BLaER1 treated with 17β-estradiol and CSF1 and Interleukin-3, amounts not matched to agents 10 nM and 100 nM (cell line): ENCODE measurements around the gene NXPH1.
A peak's percentile ranks its signal among the peaks of the same experiment; 100 is the strongest.

Experiments used
- H3K27ac ChIP-seq, 11 experiments: shearing (Covaris generic); formaldehyde crosslinking; 2 replicates each; pipeline ENCODE4 v1.8.1; 2022
- H3K27me3 ChIP-seq, 11 experiments: shearing (Covaris generic); formaldehyde crosslinking; 2 replicates each; pipeline ENCODE4 v1.8.1; 2022
- H3K36me3 ChIP-seq, 11 experiments: shearing (Covaris generic); formaldehyde crosslinking; 2 replicates each; pipeline ENCODE4 v1.8.1; 2022
- H3K4me1 ChIP-seq, 10 experiments: shearing (Covaris generic); formaldehyde crosslinking; 2 replicates each; pipeline ENCODE4 v1.8.1; 2022
- H3K4me2 ChIP-seq, 11 experiments: shearing (Covaris generic); formaldehyde crosslinking; 2 replicates each; pipeline ENCODE4 v1.8.1; 2022
- H3K4me3 ChIP-seq, 10 experiments: shearing (Covaris generic); formaldehyde crosslinking; 2 replicates each; pipeline ENCODE4 v1.8.1; 2022
- H3K9ac ChIP-seq, 11 experiments: shearing (Covaris generic); formaldehyde crosslinking; 2 replicates each; pipeline ENCODE4 v1.8.1; 2022
- H3K9me3 ChIP-seq, 11 experiments: shearing (Covaris generic); formaldehyde crosslinking; replicated peaks in 1 of 11; 2 replicates each; pipeline ENCODE4 v1.8.1; 2022
- H4K20me1 ChIP-seq, 11 experiments: shearing (Covaris generic); formaldehyde crosslinking; 2 replicates each; pipeline ENCODE4 v1.8.1; 2022
- Cebpa-rat ChIP-seq, 11 experiments: shearing (Covaris generic); IDR thresholded peaks; 2 replicates each; pipeline ENCODE4 v1.8.1; 2022

The NXPH1 gene

DNA sequence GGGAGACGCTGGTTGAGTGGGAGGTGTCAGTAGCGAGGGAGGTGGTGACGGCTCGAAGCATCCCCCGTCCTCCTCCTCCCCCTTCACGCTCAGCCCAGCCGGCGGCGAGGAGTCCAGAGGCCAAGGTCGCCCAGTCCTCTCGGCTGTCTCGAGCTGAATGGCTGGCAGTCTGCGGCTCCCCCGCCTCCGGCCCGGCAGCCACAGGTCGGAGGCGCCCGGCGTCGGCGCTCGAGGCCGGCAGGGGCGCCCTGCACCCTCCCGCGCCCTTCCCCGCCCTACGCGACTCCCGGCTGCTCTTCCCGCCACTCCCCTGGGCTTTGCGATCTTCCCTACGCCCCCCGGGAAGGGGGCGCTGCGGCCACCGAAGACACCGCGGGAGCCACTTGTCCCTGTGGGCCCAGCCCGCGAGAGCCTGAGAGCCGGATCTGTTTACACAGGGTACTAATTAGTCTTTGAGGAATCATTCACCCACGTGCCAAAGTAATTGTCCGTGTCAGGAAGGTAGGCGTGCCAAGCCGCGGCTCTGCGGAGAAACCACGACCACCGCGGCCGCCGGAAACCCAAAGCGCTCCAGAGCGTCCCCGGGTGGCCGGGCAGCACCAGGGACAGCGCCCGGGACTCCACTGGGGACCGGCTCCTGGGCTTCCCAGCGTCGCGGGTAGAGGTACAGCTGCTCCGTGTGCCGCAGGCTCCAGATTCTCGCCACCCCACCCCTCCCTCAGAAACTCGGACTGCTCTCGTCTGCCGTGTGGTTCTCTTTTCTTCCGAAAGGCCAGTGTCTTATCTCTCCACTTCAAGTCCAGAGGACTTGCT lies at the start of gene NXPH1:
Gene NXPH1 (plus strand): TSS at position 133 of the 813 bp plus-strand sequence.
- no peaks in the 10 kb centered on the region for H4K20me1 ChIP-seq
- H3K27ac ChIP-seq, result no peak within 1 kb of the TSS
- no peak for TF ChIP-seq Cebpa-rat (IDR thresholded peaks at IDR 0.05)
- peaks cover 0 to 4% (median 0%) of the 10 kb centered on the region in 11 experiments; a peak in 2 of 22 replicates for H3K27me3 ChIP-seq
- H3K4me2 ChIP-seq, result no peak within 1 kb of the TSS
- H3K9me3 ChIP-seq, result peaks cover 30 to 44% (median 43%) of the 10 kb centered on the region in 11 experiments
- H3K36me3 ChIP-seq, result no peaks in the 10 kb centered on the region
- H3K9ac ChIP-seq, result no peak within 1 kb of the TSS
- no peaks in the 10 kb centered on the region for H3K4me1 ChIP-seq
- H3K4me3 ChIP-seq, result no peak within 1 kb of the TSS; a peak in 1 of 20 replicates

DNA sequence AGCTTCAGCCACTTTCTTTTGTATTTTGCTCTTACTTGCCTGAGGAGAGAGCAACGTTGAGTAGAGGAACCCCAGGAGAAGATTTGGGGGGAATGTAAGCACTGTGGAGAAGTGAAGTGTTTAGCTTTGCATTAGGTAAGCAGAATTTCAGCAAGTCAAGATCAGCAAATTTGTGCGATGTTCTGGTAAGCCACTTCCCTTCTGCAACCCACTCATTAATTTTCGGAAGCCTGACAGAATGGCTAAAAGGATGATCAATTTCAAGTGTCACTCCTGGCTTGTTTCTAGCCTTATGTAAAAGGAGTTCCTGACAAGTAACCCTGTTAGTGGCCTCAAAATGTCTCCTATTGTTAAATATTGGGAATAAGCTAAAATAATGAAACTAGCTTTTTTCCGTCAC lies 48.5 kb upstream of the NXPH1 start:
- Histone ChIP-seq H3K9me3 (no peaks in the 10 kb centered on the region), H3K27ac (peak overlapping the region in 1 of 11 experiments; percentile 5; a peak in 1 of 22 replicates)
- TF ChIP-seq Cebpa-rat (IDR thresholded peaks at IDR 0.05), result no peak

DNA sequence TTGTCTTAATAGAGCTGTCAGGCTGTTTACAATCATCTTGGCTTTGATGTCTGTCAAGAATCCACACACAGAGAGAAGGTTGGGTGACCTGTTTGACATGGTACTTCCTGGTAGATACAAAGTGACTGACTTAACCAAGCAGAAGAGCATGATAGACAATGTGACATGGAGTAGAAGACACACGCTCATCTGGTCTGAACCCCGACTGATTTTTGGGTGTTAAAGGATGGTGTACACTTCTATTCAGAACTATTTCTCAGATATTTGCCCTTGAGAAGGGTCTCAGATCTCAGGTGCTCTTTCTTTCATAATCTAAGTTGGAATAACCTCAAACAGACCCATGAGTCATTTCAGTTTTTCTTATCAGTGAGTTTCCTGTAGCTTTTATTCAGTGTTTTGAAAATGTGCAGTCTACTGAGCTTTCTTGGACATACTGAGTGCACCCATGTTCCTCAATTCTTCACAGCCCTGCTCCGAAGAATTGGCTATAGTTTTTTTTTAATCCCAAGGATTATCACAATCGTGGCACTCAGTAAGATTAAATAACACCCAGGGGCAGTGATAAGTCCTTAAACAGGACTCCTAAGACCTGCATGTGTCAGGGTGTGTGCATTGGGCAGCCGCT lies 46.4 kb upstream of the NXPH1 start:
- H3K27ac ChIP-seq, result no peak overlapping the region

More for the DNA sequence above, 48.5 kb upstream of the NXPH1 start:
- Histone ChIP-seq H3K4me2 (peak overlapping the region in 3 of 11 experiments; percentile 42 to 81 (median 69); a peak in 6 of 22 replicates), H3K9ac (no peak overlapping the region), H3K27me3 (no peaks in the 10 kb centered on the region), H3K4me1 (peaks cover 0 to 29% (median 0%) of the 10 kb centered on the region in 10 experiments; a peak in 6 of 20 replicates), H3K36me3 (no peaks in the 10 kb centered on the region), H4K20me1 (no peaks in the 10 kb centered on the region), H3K4me3 (no peak overlapping the region)

DNA sequence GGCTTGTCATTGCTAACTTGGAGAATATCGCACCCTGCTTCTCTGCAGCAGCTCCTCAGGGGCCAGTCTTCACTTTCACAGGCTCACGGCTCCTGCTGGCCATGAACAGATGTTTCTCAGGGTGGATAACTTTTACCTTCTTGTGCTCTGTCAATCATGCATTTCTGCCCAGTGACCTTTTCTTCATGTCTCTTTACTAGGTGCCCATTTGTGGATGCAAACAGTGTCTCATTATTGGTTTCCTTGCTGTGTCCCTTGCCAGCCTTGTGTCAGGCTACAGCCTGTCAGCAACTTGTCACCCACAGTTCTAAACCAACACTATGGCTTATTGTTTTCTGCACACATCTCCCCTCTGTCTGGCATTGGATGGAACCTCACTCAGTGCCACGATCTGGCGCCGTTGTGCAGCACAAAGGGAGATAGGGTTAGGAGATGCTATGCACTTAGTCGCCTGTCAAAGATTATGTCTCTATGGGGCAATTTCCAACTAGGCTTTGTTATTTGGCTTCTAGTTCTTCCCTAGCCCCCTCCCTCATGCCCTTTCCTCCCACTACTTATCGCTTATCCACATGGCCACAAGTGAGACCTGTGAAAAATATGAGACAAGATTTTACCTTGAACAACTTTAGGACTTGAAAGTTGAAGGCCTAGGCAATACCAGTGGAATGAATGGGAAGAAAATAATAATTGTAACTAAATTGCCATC lies 45.7 kb upstream of the NXPH1 start:
- H3K36me3 ChIP-seq, result no peaks in the 10 kb centered on the region
- H3K4me3 ChIP-seq, result no peak overlapping the region
- peaks cover 0 to 29% (median 0%) of the 10 kb centered on the region in 10 experiments; a peak in 6 of 20 replicates for H3K4me1 ChIP-seq
- TF ChIP-seq Cebpa-rat (IDR thresholded peaks at IDR 0.05), result no peak
- no peak overlapping the region for H3K4me2 ChIP-seq
- no peaks in the 10 kb centered on the region for H4K20me1 ChIP-seq
- H3K27me3 ChIP-seq, result no peaks in the 10 kb centered on the region
- H3K9me3 ChIP-seq, result no peaks in the 10 kb centered on the region
- no peak overlapping the region for H3K27ac ChIP-seq
- H3K9ac ChIP-seq, result no peak overlapping the region

More for the DNA sequence above, 46.4 kb upstream of the NXPH1 start:
- Histone ChIP-seq H3K36me3 (no peaks in the 10 kb centered on the region), H3K4me1 (peaks cover 0 to 29% (median 0%) of the 10 kb centered on the region in 10 experiments; a peak in 6 of 20 replicates), H3K9me3 (no peaks in the 10 kb centered on the region), H3K27me3 (no peaks in the 10 kb centered on the region), H3K9ac (no peak overlapping the region), H4K20me1 (no peaks in the 10 kb centered on the region), H3K4me3 (no peak overlapping the region), H3K4me2 (no peak overlapping the region)
- no peak for TF ChIP-seq Cebpa-rat (IDR thresholded peaks at IDR 0.05)

DNA sequence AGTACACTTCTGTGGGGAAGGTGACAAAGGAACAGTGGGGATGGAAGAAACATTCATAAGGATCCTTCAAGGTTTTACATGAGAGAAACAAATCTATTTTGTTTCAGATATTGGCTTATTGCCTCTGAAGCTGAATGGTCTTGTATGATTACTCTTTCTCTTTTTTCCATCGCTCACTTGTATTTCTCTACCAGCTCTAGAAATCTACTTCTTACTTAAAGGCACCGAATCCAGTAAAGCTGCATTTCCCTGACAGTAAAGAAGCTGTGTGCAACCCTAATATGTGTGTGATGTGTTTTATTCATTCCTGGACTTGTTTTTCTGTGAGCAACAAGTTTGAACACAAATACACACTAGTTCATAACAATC lies 45.2 kb upstream of the NXPH1 start:
- Histone ChIP-seq H3K4me2 (no peak overlapping the region), H4K20me1 (no peaks in the 10 kb centered on the region), H3K27ac (no peak overlapping the region), H3K27me3 (no peaks in the 10 kb centered on the region), H3K4me3 (no peak overlapping the region), H3K36me3 (no peaks in the 10 kb centered on the region), H3K4me1 (peaks cover 0 to 29% (median 0%) of the 10 kb centered on the region in 10 experiments; a peak in 6 of 20 replicates), H3K9me3 (no peaks in the 10 kb centered on the region), H3K9ac (no peak overlapping the region)
- no peak for TF ChIP-seq Cebpa-rat (IDR thresholded peaks at IDR 0.05)

DNA sequence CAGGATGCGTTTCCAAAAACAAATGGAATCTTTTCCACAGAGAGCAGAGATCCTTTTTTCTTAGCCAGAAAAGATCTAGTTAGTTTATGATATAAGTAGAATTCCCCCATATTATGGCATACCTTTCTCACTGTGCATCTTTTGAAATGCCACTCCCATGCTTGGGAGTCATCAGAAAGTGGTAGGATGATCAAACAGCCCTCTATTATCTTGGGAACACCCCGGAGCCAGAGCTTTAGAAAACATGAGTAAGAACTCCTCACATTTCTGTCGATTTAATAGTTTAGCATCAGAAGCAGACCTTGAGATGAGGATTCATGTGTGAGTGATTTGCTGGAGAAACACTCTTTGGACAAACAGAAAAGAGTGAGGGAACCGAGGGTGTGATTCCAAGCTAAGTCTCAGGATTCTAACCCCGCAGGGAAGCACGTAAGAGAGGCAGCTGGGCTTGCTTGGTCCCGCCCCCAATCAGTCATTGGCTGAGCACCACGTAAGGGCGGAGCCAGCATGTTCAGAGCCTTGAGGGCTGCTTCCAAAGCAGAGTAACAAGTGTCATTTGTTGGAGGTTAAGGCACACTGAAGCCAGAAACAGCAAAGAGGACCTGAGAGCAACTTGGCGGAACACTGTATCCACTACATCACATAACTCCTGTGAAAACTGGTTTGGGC lies 43.7 kb upstream of the NXPH1 start:
- Histone ChIP-seq H3K27me3 (no peaks in the 10 kb centered on the region), H3K4me2 (no peak overlapping the region), H3K36me3 (no peaks in the 10 kb centered on the region)

DNA sequence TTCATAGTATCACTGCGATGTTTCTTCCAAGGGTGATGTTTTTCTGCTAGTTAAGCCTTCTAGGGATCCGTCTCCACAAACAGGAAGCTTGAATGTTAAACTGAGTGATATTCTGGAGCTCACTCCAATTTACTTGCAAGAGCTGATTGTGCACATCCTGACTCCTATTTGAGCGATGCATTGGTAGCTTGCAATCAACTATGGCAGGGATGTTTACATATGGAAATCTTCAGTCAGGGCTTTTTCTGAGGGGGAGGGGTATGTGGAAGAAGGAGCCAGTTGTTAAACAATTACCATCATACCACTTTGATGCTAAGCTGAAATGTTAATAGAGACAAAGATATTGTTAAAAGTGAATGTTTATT lies 43.2 kb upstream of the NXPH1 start:
- no peak overlapping the region for H3K9ac ChIP-seq
- no peaks in the 10 kb centered on the region for H3K9me3 ChIP-seq
- no peak for TF ChIP-seq Cebpa-rat (IDR thresholded peaks at IDR 0.05)
- H3K27me3 ChIP-seq, result no peaks in the 10 kb centered on the region
- no peaks in the 10 kb centered on the region for H4K20me1 ChIP-seq
- no peaks in the 10 kb centered on the region for H3K36me3 ChIP-seq
- no peak overlapping the region for H3K4me3 ChIP-seq
- H3K4me2 ChIP-seq, result no peak overlapping the region
- H3K27ac ChIP-seq, result no peak overlapping the region
- peaks cover 0 to 14% (median 0%) of the 10 kb centered on the region in 10 experiments; a peak in 6 of 20 replicates for H3K4me1 ChIP-seq

More for the DNA sequence above, 43.7 kb upstream of the NXPH1 start:
- H3K9ac ChIP-seq, result no peak overlapping the region
- no peaks in the 10 kb centered on the region for H3K9me3 ChIP-seq
- no peak overlapping the region for H3K4me3 ChIP-seq
- TF ChIP-seq Cebpa-rat (IDR thresholded peaks at IDR 0.05), result no peak
- H3K4me1 ChIP-seq, result peaks cover 0 to 19% (median 0%) of the 10 kb centered on the region in 10 experiments; a peak in 6 of 20 replicates
- H3K27ac ChIP-seq, result no peak overlapping the region
- no peaks in the 10 kb centered on the region for H4K20me1 ChIP-seq

DNA sequence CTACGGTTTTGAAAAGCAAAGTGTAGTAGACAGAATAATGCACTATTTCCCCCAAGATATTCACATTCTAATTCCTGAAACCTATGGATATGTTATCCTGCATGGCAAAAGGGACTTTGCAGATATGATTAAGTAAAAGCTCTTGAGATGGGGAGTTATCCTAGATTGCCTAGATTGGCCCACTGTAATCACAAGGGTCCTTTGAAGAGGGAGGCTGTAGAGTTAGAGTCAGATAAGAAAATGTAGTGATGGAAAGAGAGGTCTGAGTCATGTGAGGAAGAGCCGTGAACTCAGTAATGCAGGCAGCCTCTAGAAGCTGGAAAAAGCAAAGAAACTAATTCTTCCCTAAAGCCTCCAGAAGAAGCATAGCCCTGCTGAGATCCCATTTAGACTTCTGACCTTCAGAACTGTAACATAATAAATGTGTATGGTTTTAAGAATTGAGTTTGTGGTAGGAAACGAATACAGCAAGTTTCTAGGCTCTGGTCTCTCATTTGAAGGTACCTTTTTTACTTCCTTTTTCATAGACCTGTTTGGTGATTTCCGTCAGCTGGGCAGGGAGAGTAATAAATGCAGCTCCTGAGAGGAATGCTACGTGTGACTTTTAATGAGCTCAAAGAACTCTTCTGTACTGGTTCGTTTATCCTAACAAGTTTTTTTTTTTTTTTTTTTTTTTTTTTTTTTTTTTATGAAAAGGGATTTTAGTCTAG lies 41.9 kb upstream of the NXPH1 start:
- Histone ChIP-seq H4K20me1 (no peaks in the 10 kb centered on the region), H3K36me3 (no peaks in the 10 kb centered on the region), H3K4me1 (peaks cover 0 to 7% (median 0%) of the 10 kb centered on the region in 10 experiments; a peak in 2 of 20 replicates), H3K4me3 (no peak overlapping the region), H3K9ac (no peak overlapping the region), H3K27ac (no peak overlapping the region), H3K27me3 (no peaks in the 10 kb centered on the region), H3K9me3 (no peaks in the 10 kb centered on the region), H3K4me2 (no peak overlapping the region)
- TF ChIP-seq Cebpa-rat (IDR thresholded peaks at IDR 0.05), result no peak
